ENCODE results near the gene ADAM17. TPM values are rescaled to one million over a fixed set of nuclear protein-coding genes. Genes with fewer than 3 reads are reported as not detected.

ADAM17 gene
- total and polyA plus RNA-seq, 8 donors: 4.6 to 18.8 (median 7.4) TPM

DNA sequence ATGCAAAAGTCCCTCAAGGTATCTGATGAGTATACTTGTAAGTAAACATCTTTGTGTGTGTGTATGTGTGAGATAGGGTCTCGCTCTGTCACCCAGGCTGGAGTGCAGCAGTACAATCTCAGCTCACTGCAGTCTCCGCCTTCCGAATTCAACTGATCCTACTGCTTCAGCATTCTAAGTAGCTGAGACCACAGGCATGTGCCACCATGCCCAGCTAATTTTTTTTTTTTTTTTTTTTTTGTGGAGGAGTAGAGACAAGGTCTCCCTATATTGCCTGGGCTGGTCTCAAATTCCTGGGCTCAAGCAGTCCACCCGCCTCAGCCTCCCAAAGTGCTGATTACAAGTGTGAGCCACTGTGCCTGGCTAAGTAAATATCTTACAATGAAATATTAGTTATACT, 23.2 kb downstream of the ADAM17 start:
- peaks cover 0 to 10% (median 5%) of the 10 kb centered on the region in 3 donors for H3K4me1 ChIP-seq
- H3K4me3 ChIP-seq: no peak overlapping the region
- DNase-seq (no peak), FAIRE-seq (no peak), ATAC-seq (no peak)
- H3K27me3 ChIP-seq: no peaks in the 10 kb centered on the region
- H3K9me3 ChIP-seq: no peaks in the 10 kb centered on the region
- WGBS, 2 donors: 97 to 98% methylated on average over 4 of the region's 4 CpGs
- no peak overlapping the region for H3K27ac ChIP-seq
- intact Hi-C loops (cut with DNase I): no loop called here
- no peaks in the 10 kb centered on the region for H3K36me3 ChIP-seq
- TF ChIP-seq, protein P1, sequence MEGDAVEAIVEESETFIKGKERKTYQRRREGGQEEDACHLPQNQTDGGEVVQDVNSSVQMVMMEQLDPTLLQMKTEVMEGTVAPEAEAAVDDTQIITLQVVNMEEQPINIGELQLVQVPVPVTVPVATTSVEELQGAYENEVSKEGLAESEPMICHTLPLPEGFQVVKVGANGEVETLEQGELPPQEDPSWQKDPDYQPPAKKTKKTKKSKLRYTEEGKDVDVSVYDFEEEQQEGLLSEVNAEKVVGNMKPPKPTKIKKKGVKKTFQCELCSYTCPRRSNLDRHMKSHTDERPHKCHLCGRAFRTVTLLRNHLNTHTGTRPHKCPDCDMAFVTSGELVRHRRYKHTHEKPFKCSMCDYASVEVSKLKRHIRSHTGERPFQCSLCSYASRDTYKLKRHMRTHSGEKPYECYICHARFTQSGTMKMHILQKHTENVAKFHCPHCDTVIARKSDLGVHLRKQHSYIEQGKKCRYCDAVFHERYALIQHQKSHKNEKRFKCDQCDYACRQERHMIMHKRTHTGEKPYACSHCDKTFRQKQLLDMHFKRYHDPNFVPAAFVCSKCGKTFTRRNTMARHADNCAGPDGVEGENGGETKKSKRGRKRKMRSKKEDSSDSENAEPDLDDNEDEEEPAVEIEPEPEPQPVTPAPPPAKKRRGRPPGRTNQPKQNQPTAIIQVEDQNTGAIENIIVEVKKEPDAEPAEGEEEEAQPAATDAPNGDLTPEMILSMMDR (IDR thresholded peaks at IDR 0.05): no peak

DNA sequence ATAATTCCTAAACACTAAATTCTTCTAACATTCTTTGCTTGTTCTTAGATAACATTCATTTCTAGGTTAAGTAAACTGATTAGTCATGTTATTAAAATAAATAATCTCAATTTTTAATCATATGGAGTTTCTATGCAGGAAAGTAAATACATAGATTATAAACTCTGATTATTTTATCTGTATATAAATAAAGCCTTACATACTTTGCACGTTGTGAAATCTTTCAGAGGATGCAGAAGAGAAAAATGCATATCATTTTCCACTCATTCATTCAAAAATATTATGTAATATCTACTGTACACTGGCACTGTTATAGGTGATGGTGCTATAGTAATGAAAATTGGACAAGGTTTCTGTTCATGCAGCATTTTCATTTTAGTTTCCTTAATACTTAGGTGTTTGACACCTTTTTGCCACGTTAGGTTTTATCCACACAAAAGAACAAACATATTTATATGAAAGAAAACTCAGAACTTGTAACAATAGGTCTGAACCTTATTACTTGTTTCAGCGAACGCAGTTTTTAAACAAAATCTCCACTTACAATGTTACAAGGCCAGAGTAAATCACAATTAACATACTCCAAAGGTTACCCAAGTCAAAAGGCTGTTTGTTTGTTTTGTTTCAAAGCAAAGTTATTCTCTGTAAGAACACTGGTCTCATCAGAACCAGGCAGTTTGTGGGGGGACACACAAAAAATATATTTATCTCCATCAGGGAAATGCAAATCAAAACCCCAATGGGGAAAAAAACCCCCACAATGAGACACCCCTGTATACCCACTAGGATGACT, 27.4 kb downstream of the ADAM17 start:
- Histone ChIP-seq H3K27me3 (no peaks in the 10 kb centered on the region), H3K9me3 (no peaks in the 10 kb centered on the region), H3K4me3 (no peak overlapping the region), H3K36me3 (peaks cover 0 to 15% (median 0%) of the 10 kb centered on the region in 3 donors), H3K27ac (no peak overlapping the region), H3K4me1 (no peaks in the 10 kb centered on the region)
- no peak for DNase-seq
- peak; percentile 53 for FAIRE-seq
- intact Hi-C loops (cut with DNase I): no loop called here
- 60 to 64% methylated on average over 4 of the region's 4 CpGs for WGBS, 2 donors
- ATAC-seq: no peak
- TF ChIP-seq, protein P1 (IDR thresholded peaks at IDR 0.05): no peak

DNA sequence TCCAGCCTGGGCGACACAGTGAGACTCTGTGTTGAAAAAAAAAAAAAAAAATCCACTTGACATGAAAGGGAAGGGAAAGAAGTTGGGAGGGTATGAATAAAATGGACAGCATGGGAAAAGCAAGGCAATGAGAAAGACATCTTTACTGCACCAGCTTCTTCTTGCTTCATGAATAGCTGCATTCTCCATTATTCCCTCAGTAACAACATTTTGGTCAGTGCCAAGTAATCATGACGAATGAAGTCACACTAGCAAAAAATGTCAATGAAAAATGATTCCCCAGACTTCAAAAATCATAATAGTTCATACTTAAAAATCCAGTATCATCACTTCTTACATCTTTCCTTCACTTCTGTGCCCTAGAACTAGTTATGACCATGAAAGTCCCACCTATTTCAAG, 30.4 kb downstream of the ADAM17 start:
- Histone ChIP-seq H3K27ac (no peak overlapping the region), H3K9me3 (no peaks in the 10 kb centered on the region), H3K4me1 (no peaks in the 10 kb centered on the region), H3K4me3 (no peak overlapping the region), H3K27me3 (no peaks in the 10 kb centered on the region), H3K36me3 (peaks cover 0 to 16% (median 0%) of the 10 kb centered on the region in 3 donors)
- 76 to 78% methylated on average over 2 of the region's 2 CpGs for WGBS, 2 donors
- FAIRE-seq (no peak), DNase-seq (no peak), ATAC-seq (no peak)
- intact Hi-C loops (cut with DNase I): no loop called here
- TF ChIP-seq, protein P1 (IDR thresholded peaks at IDR 0.05): no peak

DNA sequence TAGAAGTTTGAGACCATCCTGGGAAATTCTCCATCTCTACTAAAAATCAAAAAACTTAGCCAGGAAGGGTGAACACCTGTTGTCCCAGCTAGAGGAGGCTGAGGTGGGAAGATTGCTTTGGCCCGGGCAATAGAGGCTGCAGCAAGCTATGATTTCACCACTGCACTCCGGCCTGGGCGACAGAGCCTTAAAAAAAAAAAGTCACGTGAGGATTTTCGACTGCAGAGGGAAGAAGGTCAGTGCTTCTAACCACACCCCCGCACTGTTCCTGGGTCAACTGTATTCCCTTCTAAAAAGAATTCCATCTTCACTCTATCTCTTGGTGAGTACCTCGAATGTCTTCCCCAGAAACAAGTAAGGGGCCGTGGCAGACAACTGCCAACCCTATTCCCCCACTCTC, 31.3 kb downstream of the ADAM17 start:
- H3K36me3 ChIP-seq: peaks cover 0 to 23% (median 0%) of the 10 kb centered on the region in 3 donors
- intact Hi-C loops (cut with DNase I): no loop called here

More for the DNA sequence above, 31.3 kb downstream of the ADAM17 start:
- Histone ChIP-seq H3K27me3 (no peaks in the 10 kb centered on the region), H3K4me3 (no peak overlapping the region), H3K9me3 (no peaks in the 10 kb centered on the region), H3K4me1 (no peaks in the 10 kb centered on the region), H3K27ac (no peak overlapping the region)
- DNase-seq: no peak
- TF ChIP-seq, protein P1 (IDR thresholded peaks at IDR 0.05): no peak
- ATAC-seq: no peak
- WGBS, 2 donors: 94 to 96% methylated on average over 8 of the region's 8 CpGs
- no peak for FAIRE-seq

Data from pancreas (tissue), 10 donors.